Kidney epithelial cell (primary cell): ENCODE measurements around the gene EIF4A3. TPM values are rescaled to one million over a fixed set of nuclear protein-coding genes. Genes with fewer than 3 reads are reported as not detected.

ENCODE experiments used
- DNase-seq: peaks from one replicate; pipeline ENCODE4 v3.0.0-alpha.2; 2010; ENCODE audit warnings: low read depth
- H3K27me3 ChIP-seq: 2 replicates; pipeline ENCODE4 v1.6.0; 2011; ENCODE audit warnings: low read length; ENCODE audit not compliant: control insufficient read depth, insufficient read depth
- H3K36me3 ChIP-seq: 2 replicates; pipeline ENCODE4 v1.5.1; 2011; ENCODE audit warnings: low read length; ENCODE audit not compliant: control insufficient read depth, insufficient read depth
- H3K4me3 ChIP-seq: 2 replicates; pipeline ENCODE4 v1.5.1; 2011; ENCODE audit warnings: low read depth, mild to moderate bottlenecking, control low read depth, low read length
- CTCF ChIP-seq: IDR thresholded peaks from 2 replicates; pipeline ENCODE4 v1.5.1; 2011; ENCODE audit warnings: mild to moderate bottlenecking, moderate library complexity, low read length, control low read depth, inconsistent platforms; ENCODE audit not compliant: insufficient read depth, poor library complexity, severe bottlenecking
- total RNA-seq: library from RNA; depleted of rRNA; stranded (reverse); fragments of >200 nt; gene quantifications from 2 replicates; pipeline ENCODE4 v1.2.3, GENCODE V29; 2015

EIF4A3 gene
- total RNA-seq, 1 donor from 2014 or later, result 74.1 TPM

- H3K27me3 ChIP-seq, result no peaks in the 10 kb centered on the region
- no peak for DNase-seq
- H3K36me3 ChIP-seq, result no peaks in the 10 kb centered on the region
- H3K4me3 ChIP-seq, result no peak overlapping the region
- no peak for TF ChIP-seq CTCF
Measured at GRCh38 chr17:80122926-80123505, 23.9 kb downstream of the EIF4A3 start.

- Histone ChIP-seq H3K36me3 (no peaks in the 10 kb centered on the region), H3K27me3 (no peaks in the 10 kb centered on the region), H3K4me3 (no peak overlapping the region)
- no peak for TF ChIP-seq CTCF
- no peak for DNase-seq
Measured at GRCh38 chr17:80122026-80122575, 24.8 kb downstream of the EIF4A3 start.

- Histone ChIP-seq H3K4me3 (no peak overlapping the region), H3K27me3 (no peaks in the 10 kb centered on the region), H3K36me3 (no peaks in the 10 kb centered on the region)
- TF ChIP-seq CTCF, result no peak
- DNase-seq, result no peak
Measured at GRCh38 chr17:80119839-80120238, 27.1 kb downstream of the EIF4A3 start.

- TF ChIP-seq CTCF, result no peak
- no peak overlapping the region for H3K4me3 ChIP-seq
- no peaks in the 10 kb centered on the region for H3K27me3 ChIP-seq
- DNase-seq, result no peak
- H3K36me3 ChIP-seq, result no peaks in the 10 kb centered on the region
Measured at GRCh38 chr17:80119271-80119791, 27.6 kb downstream of the EIF4A3 start.

- no peaks in the 10 kb centered on the region for H3K36me3 ChIP-seq
- DNase-seq, result no peak
- no peak overlapping the region for H3K4me3 ChIP-seq
- TF ChIP-seq CTCF, result no peak
- no peaks in the 10 kb centered on the region for H3K27me3 ChIP-seq
Measured at GRCh38 chr17:80118601-80119270, 28.2 kb downstream of the EIF4A3 start.
